ENCODE data around the gene DAB1.

The DAB1 gene

GRCh38 chr1:57325117-57325516 lies 98.7 kb downstream of the DAB1 start:
- Histone ChIP-seq H3K4me2 (ENCODE audit: low read length) (no peak overlapping the region), H3K4me1 (ENCODE audit: insufficient read depth, low read length, severe bottlenecking) (no peaks in the 10 kb centered on the region), H3F3A (ENCODE audit: insufficient read depth, low read length) (no peaks in the 10 kb centered on the region), H4K20me1 (ENCODE audit: insufficient read depth, low read length) (no peaks in the 10 kb centered on the region), H3K36me3 (ENCODE audit: insufficient read depth, low read length) (no peaks in the 10 kb centered on the region), H3K79me2 (ENCODE audit: insufficient read depth, low read length) (no peaks in the 10 kb centered on the region), H3K9ac (ENCODE audit: low read length) (no peak overlapping the region), H3K27ac (ENCODE audit: low read depth, low read length, poor library complexity, severe bottlenecking) (no peak overlapping the region), H3K9me2 (ENCODE audit: low read depth, low read length) (no peaks in the 10 kb centered on the region), H2AFZ (ENCODE audit: low read length) (no peak overlapping the region), H3K9me3 (ENCODE audit: low read length) (no peaks in the 10 kb centered on the region), H3K4me3 (ENCODE audit: low read depth, low read length, poor library complexity, severe bottlenecking) (no peak overlapping the region), H3K27me3 (ENCODE audit: insufficient read depth, low read length) (no peaks in the 10 kb centered on the region)
- TF ChIP-seq CTCF (IDR thresholded peaks at IDR 0.05; ENCODE audit: low read length): no peak
- TF ChIP-seq EZH2 (IDR thresholded peaks at IDR 0.05; ENCODE audit: borderline replicate concordance, low read length): no peak

DNA sequence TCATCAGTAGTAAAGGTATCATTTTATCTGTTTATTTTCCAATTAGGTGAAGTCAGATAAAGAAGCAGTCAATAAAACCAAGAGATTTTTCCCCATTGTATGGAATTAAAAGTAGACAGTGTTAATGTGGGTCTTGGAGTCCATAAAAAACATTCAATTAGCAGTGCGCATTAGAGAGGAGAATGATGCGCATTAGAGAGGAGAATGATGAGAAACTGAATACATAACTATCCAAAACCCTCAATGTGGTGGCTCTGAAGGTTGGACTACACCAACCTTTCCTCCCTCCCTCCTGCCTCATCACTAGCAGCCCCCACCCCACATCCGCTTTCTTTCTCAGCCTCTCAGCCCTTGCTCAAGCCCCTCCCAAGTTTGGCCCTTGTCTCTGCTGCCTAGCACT lies 99.5 kb downstream of the DAB1 start:
- H3K9ac ChIP-seq (ENCODE audit: low read length): no peak overlapping the region
- no peak overlapping the region for H3K27ac ChIP-seq (ENCODE audit: low read depth, low read length, poor library complexity, severe bottlenecking)
- H3K27me3 ChIP-seq (ENCODE audit: insufficient read depth, low read length): no peaks in the 10 kb centered on the region
- H3F3A ChIP-seq (ENCODE audit: insufficient read depth, low read length): no peaks in the 10 kb centered on the region
- no peaks in the 10 kb centered on the region for H3K4me1 ChIP-seq (ENCODE audit: insufficient read depth, low read length, severe bottlenecking)
- no peaks in the 10 kb centered on the region for H3K9me3 ChIP-seq (ENCODE audit: low read length)
- H2AFZ ChIP-seq (ENCODE audit: low read length): no peak overlapping the region
- H4K20me1 ChIP-seq (ENCODE audit: insufficient read depth, low read length): no peaks in the 10 kb centered on the region
- no peaks in the 10 kb centered on the region for H3K79me2 ChIP-seq (ENCODE audit: insufficient read depth, low read length)
- H3K4me3 ChIP-seq (ENCODE audit: low read depth, low read length, poor library complexity, severe bottlenecking): no peak overlapping the region
- no peaks in the 10 kb centered on the region for H3K9me2 ChIP-seq (ENCODE audit: low read depth, low read length)
- TF ChIP-seq EZH2 (IDR thresholded peaks at IDR 0.05; ENCODE audit: borderline replicate concordance, low read length) (no peak), CTCF (IDR thresholded peaks at IDR 0.05; ENCODE audit: low read length) (no peak)
- H3K36me3 ChIP-seq (ENCODE audit: insufficient read depth, low read length): no peaks in the 10 kb centered on the region
- no peak overlapping the region for H3K4me2 ChIP-seq (ENCODE audit: low read length)

GRCh38 chr1:57321776-57322175 lies 102.1 kb downstream of the DAB1 start:
- Histone ChIP-seq H3K9ac (ENCODE audit: low read length) (no peak overlapping the region), H3F3A (ENCODE audit: insufficient read depth, low read length) (no peaks in the 10 kb centered on the region), H3K4me2 (ENCODE audit: low read length) (no peak overlapping the region), H3K9me2 (ENCODE audit: low read depth, low read length) (no peaks in the 10 kb centered on the region), H3K36me3 (ENCODE audit: insufficient read depth, low read length) (no peaks in the 10 kb centered on the region), H3K4me1 (ENCODE audit: insufficient read depth, low read length, severe bottlenecking) (no peaks in the 10 kb centered on the region), H3K4me3 (ENCODE audit: low read depth, low read length, poor library complexity, severe bottlenecking) (no peak overlapping the region), H3K79me2 (ENCODE audit: insufficient read depth, low read length) (no peaks in the 10 kb centered on the region), H3K9me3 (ENCODE audit: low read length) (no peaks in the 10 kb centered on the region), H3K27me3 (ENCODE audit: insufficient read depth, low read length) (no peaks in the 10 kb centered on the region), H3K27ac (ENCODE audit: low read depth, low read length, poor library complexity, severe bottlenecking) (no peak overlapping the region), H4K20me1 (ENCODE audit: insufficient read depth, low read length) (no peaks in the 10 kb centered on the region), H2AFZ (ENCODE audit: low read length) (no peak overlapping the region)
- no peak for TF ChIP-seq EZH2 (IDR thresholded peaks at IDR 0.05; ENCODE audit: borderline replicate concordance, low read length)
- TF ChIP-seq CTCF (IDR thresholded peaks at IDR 0.05; ENCODE audit: low read length): no peak

All from OCI-LY1 (cell line).